Retina (tissue), 1 donor: Measurements from ENCODE around the gene TPST1.

Source experiments
- DNase-seq: peaks from one replicate; pipeline ENCODE4 v3.0.0-alpha.2; 2016

The TPST1 gene

DNA sequence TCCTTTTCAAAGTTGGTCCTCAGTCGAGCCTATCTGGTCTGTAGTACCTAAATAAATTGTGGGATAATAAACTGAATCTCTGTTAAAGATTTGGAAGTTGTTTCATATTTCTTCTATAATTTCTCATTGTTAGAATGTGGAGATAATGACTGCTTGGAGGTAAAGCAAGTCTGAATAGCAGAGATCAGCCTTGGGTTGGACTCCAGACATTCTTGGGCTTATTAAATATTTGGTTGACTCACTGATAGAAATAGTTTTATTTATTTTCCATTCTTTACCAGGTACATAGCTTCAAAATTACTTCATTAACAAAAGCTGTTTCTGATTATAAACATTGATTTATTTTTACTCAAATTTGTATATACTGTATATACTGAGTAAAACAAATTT, 34.3 kb downstream of the TPST1 start:
- DNase-seq: no peak

DNA sequence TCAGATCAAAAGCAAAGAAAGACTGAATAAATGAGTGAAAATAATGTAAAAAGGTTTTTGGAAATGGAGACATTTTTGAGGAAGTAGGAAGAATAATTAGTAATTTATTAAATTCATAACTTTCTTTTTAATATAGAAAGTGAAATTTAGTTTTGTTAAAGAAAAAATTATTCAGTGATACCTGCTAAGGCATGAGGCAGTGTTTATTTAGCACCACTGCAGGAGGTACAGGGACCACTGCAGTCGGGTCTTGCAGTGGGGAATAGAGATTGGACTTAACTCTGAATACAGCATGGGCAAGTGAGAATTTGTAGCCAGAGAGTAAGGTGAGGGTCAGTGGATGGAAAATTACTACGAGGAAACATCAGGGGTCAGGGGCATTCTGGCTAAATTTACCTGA, 39.9 kb downstream of the TPST1 start:
- DNase-seq: no peak

DNA sequence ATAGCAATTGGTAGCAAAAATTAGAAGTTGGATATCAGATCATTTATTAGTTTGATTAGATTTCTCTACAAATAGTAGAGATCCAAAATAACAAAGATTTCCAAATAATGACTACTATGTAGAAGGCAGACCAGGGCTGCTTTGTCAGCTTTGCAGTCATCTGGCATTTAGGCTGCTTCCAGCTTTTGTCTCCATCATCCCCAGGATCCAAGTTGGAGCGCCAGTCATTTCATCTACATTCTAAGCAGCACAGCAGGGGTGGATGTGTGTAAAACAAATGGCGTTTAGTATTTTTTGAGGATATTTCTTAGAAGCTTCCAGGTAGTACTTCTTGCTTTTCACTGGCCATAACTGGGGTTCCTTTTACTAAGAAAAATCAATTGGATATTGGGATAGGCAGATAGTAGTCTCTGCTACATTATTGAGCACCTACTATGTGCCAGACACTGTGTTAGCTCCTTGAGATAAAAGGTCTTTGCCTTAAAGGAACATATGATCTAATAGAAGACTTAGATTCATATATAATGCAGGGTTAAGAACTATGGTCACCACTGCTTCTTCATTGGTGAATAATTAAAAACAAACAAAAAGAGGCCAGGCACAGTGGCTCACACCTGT, 41.5 kb downstream of the TPST1 start:
- DNase-seq: no peak

DNA sequence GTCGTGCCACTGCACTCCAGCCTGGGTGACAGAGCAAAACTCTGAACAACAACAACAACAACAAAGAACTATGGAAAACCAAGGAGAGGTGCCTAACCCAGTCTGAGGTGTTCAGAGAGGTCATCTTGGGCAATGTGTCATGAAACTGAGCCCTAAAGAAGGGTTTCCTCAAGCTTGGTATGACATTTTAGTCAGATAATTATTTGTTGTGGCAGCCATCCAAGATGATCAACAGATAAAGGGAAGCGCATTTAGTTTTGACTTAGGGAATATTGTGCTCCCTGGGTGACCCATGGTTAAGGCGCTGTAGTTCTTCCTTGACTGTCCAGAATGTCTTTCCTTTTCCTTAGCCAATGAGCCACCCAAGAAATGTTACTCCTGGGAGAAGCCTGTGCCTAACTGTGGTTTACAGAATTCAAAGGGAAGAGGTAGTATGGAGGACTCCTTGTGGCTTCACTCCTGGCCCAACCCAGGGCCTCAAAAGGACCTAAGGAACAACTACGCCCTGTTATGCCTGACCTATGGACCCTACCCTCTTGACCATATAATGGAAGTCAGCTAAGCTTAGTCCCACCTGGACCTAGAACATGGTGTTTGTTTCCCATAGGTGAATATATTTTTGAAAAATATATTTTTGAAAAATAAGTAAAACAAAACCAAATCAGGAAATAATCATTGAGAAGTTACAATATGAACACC, 42.4 kb downstream of the TPST1 start:
- no peak for DNase-seq

DNA sequence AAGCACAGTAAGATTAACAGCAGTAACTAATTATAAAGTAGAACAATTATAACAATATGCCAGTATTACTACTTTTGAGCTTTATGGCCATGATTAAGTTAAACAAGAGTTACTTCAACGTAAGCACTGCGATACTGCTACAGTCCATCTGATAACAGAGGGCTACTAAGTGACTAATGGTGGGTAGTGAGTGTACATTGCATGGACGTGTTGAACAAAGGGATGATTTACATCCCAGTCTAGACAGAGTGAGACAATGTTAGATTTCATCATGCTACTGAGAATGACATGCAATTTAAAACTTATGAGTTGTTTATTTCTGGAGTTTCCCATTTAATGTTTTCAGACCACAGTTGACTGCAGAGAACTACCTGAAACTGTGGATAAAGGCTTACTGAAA, 45.6 kb downstream of the TPST1 start:
- no peak for DNase-seq

DNA sequence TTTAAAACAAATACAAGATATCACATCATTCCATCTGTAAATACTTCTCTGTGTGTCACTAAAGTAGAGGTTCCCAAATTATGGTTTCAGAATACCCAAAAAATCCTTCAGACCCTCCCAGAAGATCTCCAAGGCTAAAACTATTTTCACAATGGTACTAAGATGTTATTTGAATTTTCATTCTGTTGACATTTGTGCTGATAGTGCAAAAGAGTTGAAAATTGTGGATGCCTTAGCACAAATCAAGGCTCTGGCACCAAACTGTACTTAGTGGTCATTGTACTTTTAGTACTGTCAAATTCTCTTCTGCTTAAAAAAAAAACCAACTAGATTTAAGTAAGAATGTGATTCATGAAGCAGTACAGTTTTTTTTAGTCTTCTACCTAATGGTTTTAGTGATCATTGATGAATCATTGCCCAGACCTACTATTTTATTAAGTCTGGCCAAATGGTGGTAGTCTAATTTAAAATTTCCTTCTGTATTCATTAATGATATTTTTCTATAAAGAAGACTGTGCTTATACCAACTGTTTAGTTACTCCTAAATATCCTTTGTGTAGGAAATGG, 50.5 kb downstream of the TPST1 start:
- DNase-seq: no peak

DNA sequence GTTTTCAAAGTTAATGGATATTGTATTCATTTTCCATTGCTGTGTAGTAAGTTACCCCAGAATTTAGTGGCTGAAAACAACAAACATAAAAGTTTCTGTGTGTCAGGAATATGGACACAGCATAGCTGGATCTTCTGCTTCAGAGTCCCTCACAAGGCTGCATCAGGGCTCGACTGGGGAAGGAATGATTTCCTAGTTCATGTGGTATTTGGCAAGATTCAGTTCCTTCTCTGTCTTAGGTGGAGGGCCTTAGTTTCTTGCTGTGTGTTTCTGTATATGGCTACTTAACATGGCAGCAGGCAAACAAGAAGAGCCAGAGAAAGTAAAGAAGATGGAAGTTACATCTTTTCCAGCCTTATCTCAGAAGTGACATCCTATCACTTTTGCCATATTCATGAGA, 51.1 kb downstream of the TPST1 start:
- DNase-seq: no peak

DNA sequence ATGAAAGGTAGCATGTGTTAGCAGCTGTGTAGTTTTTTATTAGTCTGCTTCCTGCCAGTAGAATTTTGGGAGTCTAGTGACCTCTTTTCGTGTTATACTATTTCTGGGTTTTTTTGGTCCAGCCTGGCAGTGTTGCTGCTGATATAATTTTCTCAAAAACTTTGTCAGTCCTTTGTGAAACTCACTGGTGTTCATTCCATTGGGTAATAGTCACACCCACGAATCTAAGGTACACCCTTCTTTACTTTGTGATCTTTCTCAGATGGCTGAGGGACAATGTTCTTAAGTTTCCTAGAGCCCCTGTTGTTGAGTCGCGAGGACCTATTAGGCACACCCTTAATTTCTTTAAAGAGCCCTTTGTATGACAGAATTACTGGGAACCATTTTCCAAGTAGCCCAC, 52.3 kb downstream of the TPST1 start:
- no peak for DNase-seq

DNA sequence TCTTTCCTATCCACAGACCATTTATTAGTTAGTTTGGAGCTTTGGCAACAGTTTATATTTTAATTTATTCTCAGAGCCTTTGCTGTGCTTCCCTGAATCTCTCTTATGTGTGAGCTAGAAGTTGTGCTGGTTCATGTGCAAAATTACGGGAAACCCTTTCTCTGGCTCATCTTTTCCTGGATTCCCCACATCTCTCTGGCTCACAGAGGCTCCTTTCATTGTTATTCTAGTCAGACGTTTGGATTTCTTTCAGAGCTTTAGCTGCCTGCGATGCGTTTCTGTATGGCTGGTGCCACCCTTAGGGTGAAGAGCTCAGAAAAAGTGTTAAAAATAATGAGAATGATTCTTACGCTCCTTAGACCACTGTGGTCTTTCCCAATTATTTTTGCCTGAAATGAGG, 53.3 kb downstream of the TPST1 start:
- DNase-seq: no peak

DNA sequence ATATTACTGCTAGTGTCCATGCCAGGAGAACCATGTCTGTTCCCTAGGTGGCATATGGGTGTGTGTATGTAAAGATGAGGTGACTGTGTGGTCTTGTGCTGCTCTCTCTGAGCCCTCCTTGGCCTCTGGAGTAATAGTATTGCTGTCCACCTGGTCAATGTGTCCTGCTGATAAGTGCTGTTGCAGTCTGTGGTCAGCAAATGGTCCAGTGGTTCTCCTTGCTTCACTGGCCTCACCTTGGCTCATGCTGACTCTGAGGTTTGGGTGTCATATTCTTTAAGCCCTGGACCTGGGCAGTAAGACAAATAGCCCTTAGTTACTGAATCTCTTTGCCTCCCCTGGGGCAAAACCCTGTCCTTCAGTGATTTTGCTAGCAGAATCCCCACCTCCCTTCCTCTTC, 56.8 kb downstream of the TPST1 start:
- DNase-seq: no peak

DNA sequence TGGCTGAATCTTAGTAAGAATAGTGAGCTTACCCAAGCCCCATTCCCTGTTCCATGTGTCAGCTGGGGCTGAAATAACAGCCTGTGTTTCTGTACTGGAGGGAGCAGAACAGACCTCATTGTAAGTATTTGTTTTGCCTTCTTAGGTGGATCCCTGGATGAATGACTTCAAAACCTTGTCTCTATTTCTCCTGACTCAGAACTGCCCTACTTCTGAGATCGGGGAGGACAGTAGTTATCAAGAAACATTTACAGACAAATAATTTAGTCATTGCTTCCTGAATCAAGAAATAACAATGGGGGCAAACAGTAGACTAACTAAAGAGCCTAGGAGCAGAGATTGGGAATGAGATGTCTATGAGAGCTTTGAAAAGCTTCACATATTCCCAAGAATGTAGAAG, 58.8 kb downstream of the TPST1 start:
- no peak for DNase-seq

DNA sequence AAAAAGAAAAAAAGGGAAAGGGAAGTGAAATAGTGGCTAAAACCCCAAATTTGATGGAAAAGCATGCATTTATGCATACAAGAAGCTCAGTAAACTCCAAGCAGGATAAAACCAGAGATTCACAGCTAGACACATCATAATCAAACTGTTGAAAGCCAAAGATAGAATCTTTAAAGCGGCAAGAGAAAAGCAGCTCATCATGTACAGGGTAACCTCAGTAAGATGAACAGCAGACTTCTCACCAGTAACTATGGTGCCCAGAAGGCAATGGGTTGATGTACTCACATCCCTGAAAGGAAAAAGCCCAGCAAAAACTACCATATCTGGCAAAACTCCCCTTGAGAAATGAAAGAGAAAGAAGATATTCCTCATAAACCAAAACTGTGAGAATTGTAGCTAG, 60.4 kb downstream of the TPST1 start:
- no peak for DNase-seq

DNA sequence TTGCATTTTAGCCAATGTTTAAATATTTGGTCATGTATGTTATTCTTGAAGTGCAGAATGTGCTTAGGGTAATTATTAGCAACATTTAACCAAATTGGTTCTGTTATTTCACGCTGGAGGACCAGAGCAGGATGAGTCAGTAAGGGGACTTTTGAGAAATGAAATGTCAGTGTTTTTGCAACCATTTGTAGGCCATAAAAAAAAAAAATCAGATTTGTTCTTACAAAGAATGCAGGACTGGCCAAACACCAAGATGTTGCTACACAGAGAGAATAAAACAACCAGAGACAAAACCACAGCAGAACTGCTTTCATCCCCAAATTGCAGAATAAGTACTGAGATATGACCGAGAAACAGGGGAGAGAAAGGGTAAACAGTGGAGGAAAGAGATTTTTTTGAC, 62.1 kb downstream of the TPST1 start:
- no peak for DNase-seq

DNA sequence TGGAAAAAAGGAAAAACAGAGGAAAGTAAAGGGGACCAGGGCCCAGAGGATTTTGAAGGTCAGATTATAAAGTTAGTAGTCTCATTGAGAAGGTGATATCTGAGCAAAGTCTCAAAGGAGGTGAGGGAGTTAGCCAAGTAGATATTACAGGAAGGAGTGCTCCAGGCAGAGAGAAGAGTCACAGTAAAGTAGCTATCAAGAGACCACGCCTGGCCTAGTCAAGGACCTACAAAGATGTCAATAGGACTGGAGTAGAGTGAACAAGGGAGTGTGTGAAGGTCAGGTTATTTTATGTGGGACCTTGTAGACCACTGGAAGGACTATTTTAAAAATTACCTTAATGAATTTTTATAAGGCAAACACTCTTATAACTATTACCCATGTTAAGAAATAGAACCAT, 64.8 kb downstream of the TPST1 start:
- no peak for DNase-seq

DNA sequence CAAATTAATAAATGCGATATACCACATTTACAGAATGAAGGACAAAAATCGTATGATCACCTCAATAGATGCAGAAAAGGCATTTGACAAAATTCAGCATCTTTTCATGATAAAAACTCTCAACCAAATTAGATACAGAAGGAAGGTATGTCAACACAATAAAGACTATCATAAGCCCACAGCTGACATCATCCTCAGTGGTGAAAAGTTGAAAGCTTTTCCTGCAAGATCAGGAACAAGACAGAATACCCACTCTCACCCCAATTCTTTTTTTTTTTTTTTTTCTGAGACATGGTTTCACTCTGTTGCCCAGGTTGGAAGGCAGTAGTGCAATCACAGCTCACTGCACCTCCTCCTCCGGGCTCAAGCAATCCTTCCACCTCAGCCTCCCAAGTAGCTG, 67.2 kb downstream of the TPST1 start:
- DNase-seq: no peak

DNA sequence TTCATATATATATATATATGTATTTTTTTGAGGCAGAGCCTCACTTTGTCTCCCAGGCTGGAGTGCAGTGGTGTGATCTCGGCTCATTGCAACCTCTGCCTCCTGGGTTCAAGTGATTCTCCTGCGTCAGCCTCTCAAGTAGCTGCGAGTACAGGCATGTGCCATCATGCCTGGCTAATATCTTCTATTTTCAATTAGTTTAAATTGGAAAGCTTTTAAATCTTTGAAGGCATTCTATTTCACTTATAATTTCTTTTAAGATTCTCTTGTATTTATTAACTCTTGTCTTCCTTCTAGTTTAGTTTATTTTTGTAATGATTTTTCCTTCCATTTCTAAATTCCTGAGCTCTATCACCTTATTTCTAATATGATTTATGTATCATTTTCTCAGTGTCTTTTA, 71.2 kb downstream of the TPST1 start:
- DNase-seq: no peak

DNA sequence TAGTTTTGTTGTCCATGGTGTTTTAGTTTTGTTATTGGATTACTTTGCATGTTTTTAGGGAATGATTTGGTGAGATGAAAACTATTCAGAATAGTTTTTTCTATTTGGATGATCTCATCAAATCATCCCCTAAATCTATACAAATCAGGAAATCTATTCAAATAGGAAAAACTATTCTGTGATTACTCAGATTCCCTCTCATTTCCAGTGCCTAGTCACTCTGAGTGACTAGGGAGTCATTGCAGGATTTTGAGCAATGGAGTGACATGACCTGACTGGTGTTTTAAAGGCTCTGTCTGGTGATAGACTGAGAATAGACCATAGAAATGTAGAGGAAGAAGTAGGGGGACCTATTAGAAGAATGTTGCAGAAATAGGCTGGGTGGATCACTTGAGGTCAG, 72.4 kb downstream of the TPST1 start:
- DNase-seq: no peak

DNA sequence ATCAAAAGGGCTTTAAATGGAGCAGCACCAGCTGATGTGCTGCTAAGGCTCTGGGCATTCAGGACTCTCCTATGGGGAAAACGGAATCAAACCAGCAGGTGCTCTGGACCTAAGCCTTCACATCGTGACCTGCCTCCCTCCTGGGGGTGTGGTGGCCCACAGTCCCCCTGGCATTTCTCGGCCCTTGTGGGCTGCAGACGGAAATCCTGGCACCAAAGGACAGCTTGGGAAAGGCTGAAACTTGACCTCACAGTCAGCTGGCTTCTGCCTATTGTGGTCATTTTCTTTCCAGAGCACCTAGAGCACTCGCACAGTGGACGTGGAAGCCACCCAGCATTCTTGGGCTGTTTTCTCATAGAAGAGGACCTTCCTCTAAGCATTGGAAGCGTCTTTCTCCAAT, 74.8 kb downstream of the TPST1 start:
- DNase-seq: peak; percentile 27

DNA sequence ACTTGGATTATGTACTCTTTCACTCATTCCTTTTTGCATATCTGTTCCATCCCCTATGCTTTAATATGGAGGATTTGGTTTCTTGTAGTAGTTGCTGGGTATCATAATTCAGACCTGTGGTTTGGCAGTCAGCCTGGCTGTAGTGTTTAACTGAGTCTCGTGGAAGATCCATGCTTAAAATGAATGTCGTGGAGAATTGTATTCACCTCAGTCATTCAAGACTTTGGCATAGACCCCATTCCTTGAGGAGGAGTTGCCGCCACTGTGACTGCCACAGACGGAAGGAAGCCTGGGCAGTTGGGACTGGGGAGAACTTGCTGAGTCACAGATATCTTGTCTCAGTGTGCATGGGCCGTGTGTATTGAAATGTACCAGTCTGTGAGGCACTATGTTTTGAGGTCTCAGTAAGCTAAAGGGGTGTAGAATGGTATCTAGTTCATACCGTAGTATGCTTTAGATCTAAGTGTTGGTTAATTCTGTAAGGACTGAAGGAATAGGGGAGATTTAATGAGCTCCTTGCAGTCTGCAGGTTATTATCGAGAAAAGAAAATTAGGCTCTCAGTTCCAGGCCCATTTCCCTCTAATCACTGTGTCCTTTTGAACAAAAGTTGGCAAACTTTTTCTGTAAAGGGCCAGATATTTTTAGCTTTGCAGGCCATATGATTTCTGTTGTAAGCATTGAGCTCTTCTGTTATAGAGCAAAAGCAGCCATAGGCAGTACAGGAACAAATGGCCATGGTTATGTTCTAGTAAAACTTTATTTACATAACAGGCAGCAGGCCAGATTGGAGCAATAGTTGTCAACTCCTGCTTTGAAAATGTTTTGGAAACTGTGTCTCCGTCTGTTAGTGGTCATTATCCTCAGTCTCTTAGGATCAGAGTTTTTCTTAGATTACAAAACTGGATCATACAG, 76.8 kb downstream of the TPST1 start:
- DNase-seq: no peak

DNA sequence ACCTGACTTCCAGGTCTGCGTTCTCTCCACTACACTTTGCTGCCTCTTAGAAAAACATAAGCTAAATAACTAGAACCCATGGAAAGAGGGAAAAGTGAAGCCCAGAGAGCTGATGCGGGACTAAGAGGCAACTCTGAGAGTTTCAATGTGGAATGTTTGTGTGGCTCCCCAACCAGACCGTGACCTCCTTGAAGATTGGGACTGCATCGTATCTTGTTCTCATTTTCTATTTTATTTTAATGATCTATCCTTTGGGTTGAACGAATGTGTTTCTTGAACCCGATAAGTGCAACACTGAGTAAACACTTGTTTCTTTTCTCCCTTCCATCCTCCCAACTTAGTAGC, 77.4 kb downstream of the TPST1 start:
- no peak for DNase-seq

DNA sequence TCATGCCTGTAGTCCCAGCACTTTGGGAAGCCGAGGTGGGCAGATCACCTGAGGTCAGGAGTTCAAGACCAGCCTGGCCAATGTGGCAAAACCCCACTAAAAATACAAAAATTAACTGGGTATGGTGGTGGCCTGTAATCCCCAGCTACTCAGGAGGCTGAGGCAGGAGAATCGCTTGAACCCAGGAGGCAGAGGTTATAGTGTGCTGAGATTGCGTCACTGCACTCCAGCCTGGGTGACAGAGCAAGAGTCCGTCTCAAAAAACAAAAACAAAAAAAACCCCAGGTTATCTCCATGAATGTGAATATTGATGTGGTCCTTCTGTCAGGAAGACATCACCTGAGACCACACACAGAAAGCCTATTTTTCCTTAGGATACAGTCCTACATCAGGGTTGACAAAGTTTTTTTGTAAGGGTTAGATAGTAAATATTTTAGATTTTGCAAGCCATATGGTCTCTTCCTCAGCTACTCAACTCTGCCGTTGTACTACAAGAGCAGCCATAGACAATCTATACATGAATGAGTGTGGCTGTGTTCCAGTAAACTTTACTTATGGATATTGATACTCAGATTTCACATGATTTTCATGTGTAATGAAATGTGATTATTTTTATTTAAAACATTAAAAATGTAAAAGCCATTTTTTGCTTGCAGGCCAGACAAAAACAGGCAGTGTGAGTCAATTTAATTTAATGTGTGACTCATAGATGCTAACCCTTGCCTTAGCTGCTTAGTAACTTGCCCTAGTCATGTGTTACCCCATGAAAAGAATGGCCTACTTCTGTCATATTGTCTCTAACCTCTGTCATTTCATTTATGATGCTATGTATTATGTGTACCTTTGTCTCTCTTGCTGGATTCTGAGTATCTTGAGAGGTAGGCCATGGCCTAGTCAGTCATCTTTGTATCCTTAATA, 78.1 kb downstream of the TPST1 start:
- no peak for DNase-seq

DNA sequence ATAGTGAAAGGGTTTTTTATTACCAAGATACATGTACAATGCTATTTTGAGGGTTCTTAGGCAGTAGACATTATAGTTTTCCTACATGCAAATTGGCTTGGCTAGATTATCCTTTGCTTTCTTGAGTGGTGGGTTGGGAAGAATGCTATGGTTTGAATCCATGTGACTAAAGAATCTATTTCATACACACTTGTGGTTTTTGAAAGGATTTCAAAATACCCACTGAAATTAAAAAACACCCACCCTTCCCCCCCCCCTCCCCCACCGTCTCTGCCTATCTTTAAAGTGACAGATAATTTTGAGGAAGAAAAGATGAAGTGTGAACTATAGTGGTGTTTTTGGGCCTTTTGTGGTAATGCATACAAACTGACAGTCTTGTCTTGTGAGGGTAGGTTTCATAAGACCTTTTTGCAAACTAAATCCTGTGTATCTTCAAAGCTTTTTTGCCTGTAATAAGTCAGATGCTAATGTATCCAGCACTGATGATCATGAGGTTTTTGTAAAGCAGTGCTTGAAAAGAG, 90.9 kb downstream of the TPST1 start:
- no peak for DNase-seq

DNA sequence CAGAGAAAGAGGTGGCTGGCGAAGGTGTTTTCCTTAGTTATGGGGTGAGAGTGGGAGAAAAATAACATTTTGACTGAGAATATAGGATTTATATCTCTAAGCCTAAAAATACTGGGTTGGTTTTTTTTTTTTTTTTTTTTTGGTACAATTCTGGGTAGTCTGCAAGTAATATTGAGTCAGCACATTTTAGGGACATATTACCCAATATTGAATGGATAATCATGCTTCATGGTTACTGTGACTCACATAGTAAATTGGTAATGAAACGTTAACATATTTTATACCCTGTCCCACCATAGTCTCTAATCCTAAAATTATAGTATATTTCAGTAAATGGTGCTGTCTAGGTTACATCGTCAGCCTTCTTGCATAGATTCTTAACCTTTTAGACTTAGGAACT, 91.4 kb downstream of the TPST1 start:
- no peak for DNase-seq
